BLaER1 (cell line): Measurements from ENCODE around the gene SYNGR4.
"Not testable (repeated sequence)": the region's sequence is repeated elsewhere in the genome, so short reads cannot be mapped to it uniquely, and the experiment has no call there.

Source experiments
- H3K27ac ChIP-seq: shearing (Covaris generic); formaldehyde crosslinking; 2 replicates; pipeline ENCODE4 v1.8.1; 2022
- H3K27me3 ChIP-seq: shearing (Covaris generic); formaldehyde crosslinking; 2 replicates; pipeline ENCODE4 v1.8.1; 2022
- H3K36me3 ChIP-seq: shearing (Covaris generic); formaldehyde crosslinking; 2 replicates; pipeline ENCODE4 v1.8.1; 2022
- H3K4me1 ChIP-seq: shearing (Covaris generic); formaldehyde crosslinking; 2 replicates; pipeline ENCODE4 v1.8.1; 2022
- H3K4me2 ChIP-seq: shearing (Covaris generic); formaldehyde crosslinking; 2 replicates; pipeline ENCODE4 v1.8.1; 2022
- H3K4me3 ChIP-seq: shearing (Covaris generic); formaldehyde crosslinking; 2 replicates; pipeline ENCODE4 v1.8.1; 2022
- H3K9ac ChIP-seq: shearing (Covaris generic); formaldehyde crosslinking; 2 replicates; pipeline ENCODE4 v1.8.1; 2022
- H3K9me3 ChIP-seq: shearing (Covaris generic); formaldehyde crosslinking; 2 replicates; pipeline ENCODE4 v1.8.1; 2022
- H4K20me1 ChIP-seq: shearing (Covaris generic); formaldehyde crosslinking; 2 replicates; pipeline ENCODE4 v1.8.1; 2022
- Cebpa-rat ChIP-seq: shearing (Covaris generic); IDR thresholded peaks from 2 replicates; pipeline ENCODE4 v1.8.1; 2022

The SYNGR4 gene

DNA sequence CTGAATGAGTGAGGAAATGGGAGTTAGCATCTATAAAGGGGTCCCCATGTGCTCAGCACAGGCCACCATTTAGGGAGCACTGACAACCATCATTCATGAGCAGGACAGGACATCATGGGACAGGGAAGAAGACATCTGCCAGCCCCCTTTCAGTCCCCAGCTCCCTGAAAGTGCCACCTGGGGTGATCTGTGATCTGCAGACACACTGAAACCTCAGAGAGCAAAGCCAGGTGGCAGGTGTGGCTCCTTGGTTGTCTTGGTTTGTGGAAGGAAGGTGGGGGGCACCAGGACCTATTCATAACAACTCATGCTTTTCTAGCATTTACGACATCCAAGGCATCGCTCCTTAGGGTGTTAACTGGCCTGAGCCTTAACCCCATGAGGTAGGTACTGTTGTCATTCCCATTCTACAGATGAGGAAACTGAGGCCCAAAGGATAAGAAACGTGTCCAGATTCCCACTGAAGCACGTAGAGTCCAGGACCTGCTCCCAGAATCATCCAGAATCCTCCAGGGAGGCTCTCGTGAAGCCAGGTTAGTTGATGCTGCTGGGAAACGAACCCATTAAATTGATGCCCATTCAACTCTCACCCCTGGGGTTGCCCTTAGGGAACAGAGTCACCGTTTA is 21.4 kb downstream of the SYNGR4 start:
- peaks cover 15% of the 10 kb centered on the region for H3K4me1 ChIP-seq
- H3K27me3 ChIP-seq = no peaks in the 10 kb centered on the region
- peaks cover 90% of the 10 kb centered on the region for H3K36me3 ChIP-seq
- no peak overlapping the region for H3K9ac ChIP-seq
- no peak overlapping the region for H3K4me2 ChIP-seq
- no peaks in the 10 kb centered on the region for H3K9me3 ChIP-seq
- no peak for TF ChIP-seq Cebpa-rat
- H3K27ac ChIP-seq = no peak overlapping the region
- H3K4me3 ChIP-seq = no peak overlapping the region
- H4K20me1 ChIP-seq = peaks cover 25% of the 10 kb centered on the region; the same call in 1 of the 2 replicates

- H3K4me1 ChIP-seq = peaks cover 21% of the 10 kb centered on the region
- H3K9ac ChIP-seq = no peak overlapping the region
- no peaks in the 10 kb centered on the region for H3K9me3 ChIP-seq
- TF ChIP-seq Cebpa-rat = no peak
- H3K36me3 ChIP-seq = peaks cover 76% of the 10 kb centered on the region
- no peak overlapping the region for H3K4me2 ChIP-seq
- H4K20me1 ChIP-seq = peaks cover 25% of the 10 kb centered on the region; the same call in 1 of the 2 replicates
- no peaks in the 10 kb centered on the region for H3K27me3 ChIP-seq
- H3K4me3 ChIP-seq = no peak overlapping the region
- no peak overlapping the region for H3K27ac ChIP-seq
These were observed 22.8 kb downstream of the SYNGR4 start for GRCh38 chr19:48386981-48387380.

- peaks cover 17% of the 10 kb centered on the region; the same call in 1 of the 2 replicates for H4K20me1 ChIP-seq
- H3K4me1 ChIP-seq = peaks cover 55% of the 10 kb centered on the region
These were observed 26.3 kb downstream of the SYNGR4 start for GRCh38 chr19:48390188-48391099.

GRCh38 chr19:48391100-48392005 is 27.2 kb downstream of the SYNGR4 start, which contains the start of gene KDELR1:
Gene KDELR1, minus strand, starts transcription at chr19:48391551. Its CDS starts 193 bp downstream, at chr19:48391358.
- Histone ChIP-seq H3K9ac (peak within 1 kb of the TSS; percentile 95), H3K4me3 (peak within 1 kb of the TSS; percentile 94), H3K4me1 (peaks cover 64% of the 10 kb centered on the region), H3K27me3 (peaks cover 33% of the 10 kb centered on the region), H3K9me3 (no peaks in the 10 kb centered on the region), H3K27ac (peak within 1 kb of the TSS; percentile 93), H3K4me2 (peak within 1 kb of the TSS; percentile 85), H3K36me3 (peaks cover 32% of the 10 kb centered on the region), H4K20me1 (peaks cover 17% of the 10 kb centered on the region; the same call in 1 of the 2 replicates)
- TF ChIP-seq Cebpa-rat = no peak

More at GRCh38 chr19:48390188-48391099, 26.3 kb downstream of the SYNGR4 start:
- TF ChIP-seq Cebpa-rat = no peak
- H3K36me3 ChIP-seq = peaks cover 41% of the 10 kb centered on the region
- peak overlapping the region; percentile 95 for H3K9ac ChIP-seq
- peak overlapping the region; percentile 93 for H3K27ac ChIP-seq
- H3K4me2 ChIP-seq = peak overlapping the region; percentile 85
- H3K27me3 ChIP-seq = peaks cover 24% of the 10 kb centered on the region
- peak overlapping the region; percentile 94 for H3K4me3 ChIP-seq
- no peaks in the 10 kb centered on the region for H3K9me3 ChIP-seq

DNA sequence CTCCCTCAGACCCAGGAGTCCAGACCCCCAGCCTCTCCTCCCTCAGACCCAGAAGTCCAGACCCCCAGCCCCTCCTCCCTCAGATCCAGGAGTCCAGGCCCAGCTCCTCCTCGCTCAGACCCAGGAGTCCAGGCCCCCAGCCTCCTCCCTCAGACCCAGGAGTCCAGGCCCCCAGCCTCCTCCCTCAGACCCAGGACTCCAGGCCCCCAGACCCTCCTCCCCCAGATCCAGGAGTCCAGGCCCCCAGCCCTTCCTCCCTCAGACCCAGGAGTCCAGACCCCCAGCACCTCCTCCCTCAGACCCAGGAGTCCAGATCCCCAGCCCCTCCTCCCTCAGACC is 27.8 kb downstream of the SYNGR4 start:
- peaks cover 26% of the 10 kb centered on the region for H3K36me3 ChIP-seq
- H3K4me2 ChIP-seq = peak overlapping the region; percentile 85
- H3K4me3 ChIP-seq = 0 out of 2 replicates have a peak overlapping the region, but pooled peaks have one; percentile 94
- peak overlapping the region; percentile 51; the same call in 1 of the 2 replicates for H3K27ac ChIP-seq
- peak overlapping the region; percentile 95; the same call in 1 of the 2 replicates for H3K9ac ChIP-seq
- peaks cover 39% of the 10 kb centered on the region for H3K27me3 ChIP-seq
- not testable (repeated sequence) for H3K9me3 ChIP-seq
- peaks cover 71% of the 10 kb centered on the region for H3K4me1 ChIP-seq
- peaks cover 12% of the 10 kb centered on the region; the same call in 1 of the 2 replicates for H4K20me1 ChIP-seq

DNA sequence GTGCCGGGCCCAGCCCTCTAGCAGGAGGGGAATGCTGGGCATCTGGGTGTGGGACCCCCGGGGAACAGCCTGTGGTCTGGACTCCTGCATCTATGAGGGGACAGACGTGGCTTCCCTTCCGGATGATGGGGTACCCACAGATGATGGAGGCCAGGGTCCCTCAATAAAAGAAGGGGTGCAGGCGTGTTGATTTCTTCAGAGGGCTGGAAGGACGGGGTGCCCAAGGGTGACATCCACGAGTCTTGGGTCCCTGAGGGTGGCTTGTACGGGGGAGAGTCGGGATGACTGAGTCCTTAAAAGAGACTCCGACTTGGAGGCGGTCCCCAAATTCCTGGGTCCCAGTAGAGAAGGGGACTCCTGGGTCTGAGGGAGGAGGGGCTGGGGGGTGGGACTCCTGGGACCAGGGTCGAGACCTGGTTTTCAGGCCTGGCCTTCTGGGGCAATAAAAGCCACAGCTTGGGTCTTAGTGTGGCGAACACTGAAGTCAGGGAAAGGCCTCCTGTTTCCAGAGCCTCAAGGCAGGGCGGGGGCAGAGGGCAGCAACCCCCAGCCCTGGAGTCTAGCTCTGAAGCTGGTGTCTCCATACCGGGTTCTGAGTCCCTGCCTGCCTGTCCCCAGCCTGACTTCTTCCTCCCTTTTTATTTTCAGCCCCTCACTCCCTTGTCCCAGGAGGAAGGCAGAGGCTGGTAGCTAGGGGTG is 28.8 kb downstream of the SYNGR4 start:
- Histone ChIP-seq H3K36me3 (peaks cover 15% of the 10 kb centered on the region), H3K27me3 (peaks cover 50% of the 10 kb centered on the region), H3K4me2 (peak overlapping the region; percentile 99), H3K4me1 (peaks cover 78% of the 10 kb centered on the region), H4K20me1 (peaks cover 6% of the 10 kb centered on the region; the same call in 1 of the 2 replicates), H3K9ac (peak overlapping the region; percentile 75), H3K9me3 (no peaks in the 10 kb centered on the region), H3K4me3 (peak overlapping the region; percentile 64), H3K27ac (peak overlapping the region; percentile 59)
- TF ChIP-seq Cebpa-rat = no peak

DNA sequence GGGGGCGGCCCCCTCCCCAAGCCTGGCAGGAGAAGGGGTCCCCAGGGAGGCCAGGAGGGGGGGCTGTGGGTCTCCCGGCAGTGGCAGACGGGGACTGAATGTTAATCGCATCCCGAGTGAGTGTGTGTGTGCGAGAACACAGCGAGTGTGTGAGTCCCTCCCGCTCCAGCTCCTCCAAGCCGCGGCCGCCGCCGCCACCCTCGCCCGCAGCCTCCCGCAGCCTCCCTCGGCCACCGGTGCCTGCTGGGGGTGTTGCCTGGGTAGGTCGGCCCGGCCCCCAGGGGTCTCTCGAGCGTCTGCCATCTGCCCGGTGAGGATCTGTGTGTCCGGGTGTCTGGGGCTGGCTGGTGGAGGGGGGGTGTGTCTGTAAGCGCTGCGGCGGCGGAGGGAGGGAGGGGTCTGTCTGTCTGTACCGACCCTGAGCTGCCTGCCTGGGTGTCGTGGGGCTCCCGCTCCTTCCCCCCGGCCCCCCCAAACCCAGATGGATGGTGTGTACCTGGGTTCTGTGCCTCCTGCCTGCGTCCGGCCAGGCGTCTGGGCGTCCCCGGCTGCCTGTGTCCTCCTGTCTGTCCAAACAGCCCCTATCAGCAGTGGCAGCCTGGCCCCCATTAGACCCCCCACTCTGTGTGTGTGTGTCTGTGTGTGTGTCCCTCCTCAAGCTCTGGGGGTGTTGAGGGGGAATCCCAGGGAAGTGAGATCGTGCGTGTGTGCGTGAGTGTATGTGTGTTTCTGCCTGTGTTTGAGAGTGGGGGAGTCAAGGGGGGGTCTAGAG is 29.6 kb downstream of the SYNGR4 start, which contains the start of gene GRIN2D:
TSS of gene GRIN2D (plus strand) at position 110 of the 772 bp plus-strand sequence. CDS start 4,725 bp downstream, outside the sequence.
- Histone ChIP-seq H3K27me3 (peaks cover 57% of the 10 kb centered on the region), H3K4me3 (peak within 1 kb of the TSS; percentile 64), H3K9ac (peak within 1 kb of the TSS; percentile 75), H3K27ac (peak within 1 kb of the TSS; percentile 59), H3K4me1 (peaks cover 76% of the 10 kb centered on the region), H3K36me3 (peaks cover 8% of the 10 kb centered on the region), H4K20me1 (peaks cover 6% of the 10 kb centered on the region; the same call in 1 of the 2 replicates), H3K9me3 (peaks cover 5% of the 10 kb centered on the region; the same call in 1 of the 2 replicates), H3K4me2 (peak within 1 kb of the TSS; percentile 99)
- TF ChIP-seq Cebpa-rat = no peak
